ENCODE results near the gene DMRTB1. TPM values are rescaled to one million over a fixed set of nuclear protein-coding genes. Genes with fewer than 3 reads are reported as not detected.
A peak's percentile ranks its signal among the peaks of the same experiment; 100 is the strongest.

The DMRTB1 gene
- total and polyA plus RNA-seq, 2 of the 4 experiments (the other 2 are of a cell fraction), result not detected

DNA sequence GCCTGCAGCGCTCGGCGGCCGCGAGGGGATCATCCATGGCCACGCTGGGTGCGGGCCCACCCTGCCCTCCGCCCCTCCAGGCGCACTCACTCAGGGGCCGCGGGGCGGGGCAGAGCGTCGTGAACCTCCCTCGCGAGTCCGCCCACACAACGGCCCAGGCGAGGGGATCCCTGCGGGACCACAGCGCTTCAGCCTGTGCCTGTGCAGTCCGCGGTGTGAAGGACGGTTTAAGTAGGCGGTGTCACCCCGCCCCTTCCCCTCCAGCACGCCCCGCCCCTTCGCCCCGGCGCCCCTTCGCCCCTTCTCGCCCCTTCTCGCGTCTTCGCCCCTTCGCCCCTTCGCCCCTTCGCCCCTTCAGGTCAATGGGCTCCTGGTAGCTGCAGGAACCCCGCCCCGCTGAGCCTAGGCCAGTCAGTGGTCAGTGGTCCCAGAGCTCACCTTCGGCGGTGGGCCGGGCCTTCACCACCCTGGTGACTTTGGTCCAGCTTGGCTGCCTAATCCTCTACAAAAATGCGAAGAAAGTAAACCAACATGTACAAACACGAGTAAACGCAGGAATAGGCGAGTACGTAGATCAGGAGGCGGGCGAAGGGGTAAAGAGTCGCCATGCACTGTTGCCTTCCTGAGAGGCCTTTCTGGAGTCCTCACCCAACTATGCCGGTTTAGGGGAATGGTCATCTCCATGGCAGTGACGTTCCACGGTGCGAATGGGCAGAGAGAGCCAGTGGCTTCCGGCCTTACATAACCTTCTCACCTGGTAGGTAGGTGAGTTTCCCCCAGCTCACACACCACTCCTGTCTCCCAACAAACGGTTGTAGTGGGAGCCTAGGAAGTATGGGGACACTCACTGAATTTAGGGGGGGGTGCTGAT, 19.6 kb upstream of the DMRTB1 start:
- 96% methylated on average over 40 of the region's 58 CpGs; no CpG with 5 or more reads in 1 of the 2 experiments for WGBS, 2 experiments (ENCODE audit: extremely low coverage in 2 of 2, insufficient read length in 1 of 2)
- Histone ChIP-seq H2AK9ac (replicated peaks; ENCODE audit: low read depth, low read length, poor library complexity) (peak overlapping the region; percentile 61), H2AFZ (replicated peaks; ENCODE audit: low read length, poor library complexity) (no peak overlapping the region), H3K79me1 (ENCODE audit: low read depth in 1 of 2, low read length in 2 of 2) (no peaks in the 10 kb centered on the region), H4K20me1 (ENCODE audit: insufficient read depth, low read length) (no peaks in the 10 kb centered on the region), H4K5ac (ENCODE audit: low read depth, low read length) (no peak overlapping the region), H3K27ac (ENCODE audit: insufficient read depth, low read length) (no peak overlapping the region), H3K9me3 (ENCODE audit: control insufficient read depth, insufficient read depth, low read length) (peaks cover under 1% of the 10 kb centered on the region; the same call in 1 of the 2 replicates), H3K4me2 (ENCODE audit: low read depth, low read length) (no peak overlapping the region), H2AK5ac (ENCODE audit: low read depth, low read length) (no peak overlapping the region), H4K8ac (ENCODE audit: low read depth in 2 of 2, low read length in 2 of 2) (no peak overlapping the region), H3K4me1 (ENCODE audit: control insufficient read depth, insufficient read depth, low read length) (no peaks in the 10 kb centered on the region), H3K4me3 (ENCODE audit: insufficient read depth, low read depth, low read length) (no peak overlapping the region), H3K36me3 (ENCODE audit: control insufficient read depth, insufficient read depth, low read length) (no peaks in the 10 kb centered on the region), H3K9ac (ENCODE audit: low read depth, low read length) (no peak overlapping the region), H2BK5ac (ENCODE audit: low read depth, low read length, poor library complexity, severe bottlenecking) (no peak overlapping the region), H2BK20ac (ENCODE audit: low read depth, low read length) (no peak overlapping the region), H3K9me1 (ENCODE audit: insufficient read depth, low read length) (no peaks in the 10 kb centered on the region; the same call in 1 of the 2 replicates), H3K4ac (ENCODE audit: low read depth, low read length) (no peak overlapping the region), H3K18ac (ENCODE audit: low read depth, low read length) (no peak overlapping the region), H3K56ac (ENCODE audit: extremely low read depth, insufficient read depth, low read length) (no peak overlapping the region), H2BK120ac (ENCODE audit: low read depth, low read length) (no peak overlapping the region), H4K91ac (ENCODE audit: insufficient read depth, low read depth, low read length) (no peak overlapping the region), H2BK15ac (ENCODE audit: low read depth, low read length) (no peak overlapping the region), H3K27me3 (ENCODE audit: control insufficient read depth, insufficient read depth, low read length) (peaks cover 18% of the 10 kb centered on the region), H3K23ac (ENCODE audit: low read depth, low read length) (no peak overlapping the region), H3K14ac (replicated peaks; ENCODE audit: low read depth, low read length) (no peak overlapping the region; the same call in 1 of the 2 replicates)
- POLR2A ChIA-PET (ENCODE audit: unreplicated experiment), result no interaction called here
- in situ Hi-C loops (cut with MboI; ENCODE audit: low sequenced_read_pairs) (no loop called here), dilution Hi-C loops (cut with HindIII; ENCODE audit: low sequenced_read_pairs, unreplicated experiment) (no loop called here), intact Hi-C loops (cut with micrococcal nuclease) (no loop called here)
- CTCF ChIA-PET, result no interaction called here
- no TSS peak for BruUV-seq (replicated peaks)
- DNase-seq (no peak), ATAC-seq (ENCODE audit: low read depth) (no peak)
- TF ChIP-seq MXI1 (IDR thresholded peaks at IDR 0.05; ENCODE audit: borderline replicate concordance, low read depth, low read length) (no peak), CEBPB (IDR thresholded peaks at IDR 0.05; ENCODE audit: low read depth, low read length) (no peak), BHLHE40 (IDR thresholded peaks at IDR 0.05; ENCODE audit: low read depth, low read length) (no peak), FOS (IDR thresholded peaks at IDR 0.05; ENCODE audit: low read depth, low read length) (no peak), MAFK (IDR thresholded peaks at IDR 0.05; ENCODE audit: low read depth, low read length) (no peak), RFX5 (IDR thresholded peaks at IDR 0.05; ENCODE audit: low read depth, low read length) (no peak), CHD1 (IDR thresholded peaks at IDR 0.05; ENCODE audit: low read depth, low read length) (no peak), POLR2A (IDR thresholded peaks at IDR 0.05; ENCODE audit: low read depth, low read length) (no peak), RAD21 (IDR thresholded peaks at IDR 0.05; ENCODE audit: low read length) (no peak), NFE2L2 (IDR thresholded peaks at IDR 0.05; ENCODE audit: low read depth, low read length) (no peak), SMC3 (IDR thresholded peaks at IDR 0.05; ENCODE audit: low read depth, low read length) (no peak), MAZ (IDR thresholded peaks at IDR 0.05; ENCODE audit: borderline replicate concordance, low read depth, low read length) (no peak), RCOR1 (IDR thresholded peaks at IDR 0.05; ENCODE audit: insufficient replicate concordance, low read length) (no peak)
- TF ChIP-seq, protein P1, sequence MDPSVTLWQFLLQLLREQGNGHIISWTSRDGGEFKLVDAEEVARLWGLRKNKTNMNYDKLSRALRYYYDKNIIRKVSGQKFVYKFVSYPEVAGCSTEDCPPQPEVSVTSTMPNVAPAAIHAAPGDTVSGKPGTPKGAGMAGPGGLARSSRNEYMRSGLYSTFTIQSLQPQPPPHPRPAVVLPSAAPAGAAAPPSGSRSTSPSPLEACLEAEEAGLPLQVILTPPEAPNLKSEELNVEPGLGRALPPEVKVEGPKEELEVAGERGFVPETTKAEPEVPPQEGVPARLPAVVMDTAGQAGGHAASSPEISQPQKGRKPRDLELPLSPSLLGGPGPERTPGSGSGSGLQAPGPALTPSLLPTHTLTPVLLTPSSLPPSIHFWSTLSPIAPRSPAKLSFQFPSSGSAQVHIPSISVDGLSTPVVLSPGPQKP (IDR thresholded peaks at IDR 0.05; ENCODE audit: borderline replicate concordance, low read depth, low read length), result no peak
- TF ChIP-seq, protein P2, sequence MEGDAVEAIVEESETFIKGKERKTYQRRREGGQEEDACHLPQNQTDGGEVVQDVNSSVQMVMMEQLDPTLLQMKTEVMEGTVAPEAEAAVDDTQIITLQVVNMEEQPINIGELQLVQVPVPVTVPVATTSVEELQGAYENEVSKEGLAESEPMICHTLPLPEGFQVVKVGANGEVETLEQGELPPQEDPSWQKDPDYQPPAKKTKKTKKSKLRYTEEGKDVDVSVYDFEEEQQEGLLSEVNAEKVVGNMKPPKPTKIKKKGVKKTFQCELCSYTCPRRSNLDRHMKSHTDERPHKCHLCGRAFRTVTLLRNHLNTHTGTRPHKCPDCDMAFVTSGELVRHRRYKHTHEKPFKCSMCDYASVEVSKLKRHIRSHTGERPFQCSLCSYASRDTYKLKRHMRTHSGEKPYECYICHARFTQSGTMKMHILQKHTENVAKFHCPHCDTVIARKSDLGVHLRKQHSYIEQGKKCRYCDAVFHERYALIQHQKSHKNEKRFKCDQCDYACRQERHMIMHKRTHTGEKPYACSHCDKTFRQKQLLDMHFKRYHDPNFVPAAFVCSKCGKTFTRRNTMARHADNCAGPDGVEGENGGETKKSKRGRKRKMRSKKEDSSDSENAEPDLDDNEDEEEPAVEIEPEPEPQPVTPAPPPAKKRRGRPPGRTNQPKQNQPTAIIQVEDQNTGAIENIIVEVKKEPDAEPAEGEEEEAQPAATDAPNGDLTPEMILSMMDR (conservative IDR thresholded peaks at IDR 0.05; ENCODE audit: low read depth, low read length), result no peak
